Kidney glomerular epithelial cell (primary cell): ENCODE results near the gene PLA2G2F.
A peak's percentile ranks its signal among the peaks of the same experiment; 100 is the strongest.
"Not testable (repeated sequence)": the region's sequence is repeated elsewhere in the genome, so short reads cannot be mapped to it uniquely, and the experiment has no call there.

Experiments used
- DNase-seq: peaks from one replicate; lab custom pipeline; 2025; lab: John Stamatoyannopoulos, UW

PLA2G2F gene

DNA sequence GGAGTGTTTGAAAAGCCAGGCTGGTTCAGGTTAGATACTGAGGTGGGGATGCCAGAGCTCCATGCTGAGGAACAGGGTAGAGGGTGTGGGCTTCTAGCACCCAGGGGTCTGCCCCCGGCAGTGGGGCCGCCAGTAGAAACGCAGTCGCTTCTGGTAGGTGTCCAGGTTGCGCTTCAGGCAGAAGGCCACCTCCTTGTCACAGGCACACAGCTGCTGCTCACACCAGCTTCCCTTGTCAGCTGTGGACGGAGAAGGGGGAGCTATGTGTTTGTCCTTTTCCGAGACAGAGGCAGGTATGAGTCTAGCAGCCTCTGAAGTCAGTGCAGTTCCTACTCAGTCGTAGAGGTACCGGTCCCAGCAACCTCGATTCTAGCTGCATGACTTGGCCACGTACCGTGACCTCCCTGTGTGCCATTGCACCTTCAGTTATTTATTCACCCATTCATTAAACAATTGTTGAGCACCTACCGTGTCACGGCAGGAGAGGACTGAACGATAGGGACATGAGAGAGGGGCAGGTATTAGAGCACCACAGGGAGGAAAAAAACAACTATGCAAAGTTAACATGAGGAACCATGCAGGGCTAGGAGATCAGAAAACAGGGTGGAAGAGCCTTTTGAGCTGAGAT, 25.0 kb upstream of the PLA2G2F start:
- no peak for DNase-seq

DNA sequence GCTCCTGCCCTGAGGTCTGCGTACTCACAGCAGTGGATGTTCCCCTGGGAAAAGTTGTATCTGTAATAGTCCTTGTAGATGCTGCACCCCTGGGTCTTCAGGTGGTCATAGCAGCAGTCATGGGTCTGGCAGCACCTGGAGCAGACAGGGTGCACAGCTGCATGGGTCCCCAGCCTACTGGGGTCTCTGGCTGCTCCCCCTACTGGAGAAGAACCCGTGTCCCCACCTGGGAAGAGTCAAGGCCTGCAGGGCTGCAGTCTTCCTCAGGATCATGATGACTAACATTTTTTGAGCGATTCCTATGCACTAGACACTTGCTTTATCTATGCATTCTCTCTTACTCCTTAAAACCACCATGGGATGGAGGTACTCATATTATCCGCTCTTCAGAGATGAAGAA, 23.6 kb upstream of the PLA2G2F start:
- DNase-seq, result no peak

DNA sequence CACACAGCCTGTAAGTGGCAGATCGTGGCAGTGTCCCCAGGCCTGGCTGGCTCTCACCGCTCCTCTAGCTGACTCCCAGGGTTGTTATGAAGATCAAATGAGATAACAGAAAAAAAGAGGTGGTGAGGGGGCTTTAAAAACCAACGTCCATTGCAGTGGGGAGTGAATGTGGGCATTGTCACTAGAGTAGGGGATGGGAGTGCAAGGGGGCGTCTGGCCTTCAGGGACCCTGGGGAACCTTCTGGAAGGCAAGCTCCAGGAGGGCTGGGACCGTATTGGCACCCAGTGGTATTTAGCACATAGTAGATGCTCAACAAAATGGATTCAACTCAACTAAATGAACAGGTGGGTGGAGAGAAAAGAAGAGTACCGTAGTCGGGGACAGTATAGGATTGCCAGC, 23.2 kb upstream of the PLA2G2F start:
- DNase-seq, result no peak

DNA sequence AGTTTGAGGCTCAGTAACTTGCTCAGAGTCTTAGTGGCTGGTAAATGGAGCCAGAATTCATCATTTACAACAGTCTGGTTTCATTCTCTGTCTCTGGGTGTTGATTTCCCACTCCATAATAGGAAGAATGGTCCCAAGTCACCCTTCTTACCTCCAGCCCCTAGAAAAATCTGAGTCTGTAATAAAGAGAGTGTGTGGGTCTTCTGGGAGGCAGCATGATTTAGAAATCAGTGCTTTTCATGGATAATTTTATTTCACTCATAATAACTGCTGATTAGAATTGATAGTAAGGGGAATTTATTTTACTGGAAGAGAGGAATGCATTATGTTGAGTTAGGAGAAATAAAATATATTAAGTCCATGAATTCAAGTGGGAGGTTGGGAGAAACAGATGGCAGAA, 21.9 kb upstream of the PLA2G2F start:
- DNase-seq, result no peak

DNA sequence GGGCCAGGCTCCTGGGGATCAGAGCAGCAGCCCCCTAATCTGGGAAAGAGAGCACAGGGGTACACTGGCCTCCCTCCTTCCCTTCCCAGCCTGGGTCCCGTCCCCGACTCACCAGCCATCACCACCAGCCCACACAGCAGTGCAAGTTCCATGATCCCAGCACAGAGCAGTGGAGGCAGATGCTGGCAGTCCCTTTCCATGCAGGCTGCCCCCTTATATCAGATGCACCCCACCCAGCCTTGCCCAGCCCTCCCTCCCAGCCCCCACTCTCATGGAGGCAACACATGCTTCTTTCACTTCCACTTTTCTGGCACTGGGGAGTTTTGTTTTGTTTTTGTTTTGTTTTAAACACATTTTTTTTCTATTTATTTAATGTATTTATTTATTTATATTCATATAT, 19.8 kb upstream of the PLA2G2F start, which contains the start of gene PLA2G2D:
Gene PLA2G2D, minus strand, starts transcription at position 190 of the 400 bp plus-strand sequence. Its CDS starts 38 bp downstream, at position 152.
- DNase-seq, result no peak

DNA sequence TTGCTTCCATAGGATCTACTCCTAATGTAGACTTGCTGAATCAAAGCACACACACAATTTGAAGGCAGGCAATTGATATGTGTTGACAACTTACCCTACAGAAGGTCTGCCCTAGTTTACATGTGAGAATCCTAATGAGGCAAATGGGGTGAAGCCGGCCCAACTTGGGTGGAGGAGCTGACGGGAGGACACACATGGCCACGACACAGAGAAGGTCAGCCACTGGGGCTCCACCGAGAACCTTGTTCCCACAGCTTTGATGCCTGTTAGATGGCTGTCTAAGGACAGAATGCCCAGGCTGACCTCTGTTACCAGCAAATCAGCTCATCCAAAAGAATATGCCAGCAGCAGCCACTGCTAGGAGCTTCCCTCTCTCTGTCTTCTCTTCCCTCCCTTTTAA, 18.3 kb upstream of the PLA2G2F start:
- no peak for DNase-seq

DNA sequence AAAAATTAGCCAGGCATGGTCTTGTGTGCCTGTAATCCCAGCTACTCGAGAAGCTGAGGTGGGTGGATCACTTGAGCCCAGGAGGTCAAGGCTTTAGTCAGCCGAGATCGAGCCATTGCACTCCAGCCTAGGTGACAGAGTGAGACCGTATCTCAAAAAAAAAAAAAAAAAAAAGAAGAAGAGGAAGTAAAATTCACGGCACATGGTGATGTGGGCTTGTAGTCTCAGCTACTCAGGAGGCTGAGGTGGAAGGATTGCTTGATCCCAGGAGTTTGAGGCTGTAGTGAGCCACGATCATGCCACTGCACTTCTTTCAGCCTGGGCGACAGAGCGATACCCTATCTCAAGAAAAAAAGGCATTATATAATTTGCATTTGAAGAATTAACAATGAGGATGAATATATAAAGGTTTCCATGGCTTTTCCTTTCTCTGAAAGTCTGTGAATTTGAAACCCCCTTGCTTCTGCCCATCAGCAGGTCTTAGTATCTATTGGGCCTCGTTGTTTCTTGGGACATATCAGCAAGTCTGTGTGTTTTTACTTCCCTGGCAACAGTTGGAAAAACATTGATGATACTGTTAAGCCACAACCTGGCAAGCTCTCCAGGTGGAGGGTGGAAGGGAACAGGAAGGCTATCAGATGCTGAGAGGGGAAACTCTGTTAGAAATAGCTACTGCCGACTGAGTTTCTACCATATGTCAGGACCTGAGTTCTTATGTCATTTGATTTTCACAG, 15.2 kb upstream of the PLA2G2F start:
- no peak for DNase-seq

DNA sequence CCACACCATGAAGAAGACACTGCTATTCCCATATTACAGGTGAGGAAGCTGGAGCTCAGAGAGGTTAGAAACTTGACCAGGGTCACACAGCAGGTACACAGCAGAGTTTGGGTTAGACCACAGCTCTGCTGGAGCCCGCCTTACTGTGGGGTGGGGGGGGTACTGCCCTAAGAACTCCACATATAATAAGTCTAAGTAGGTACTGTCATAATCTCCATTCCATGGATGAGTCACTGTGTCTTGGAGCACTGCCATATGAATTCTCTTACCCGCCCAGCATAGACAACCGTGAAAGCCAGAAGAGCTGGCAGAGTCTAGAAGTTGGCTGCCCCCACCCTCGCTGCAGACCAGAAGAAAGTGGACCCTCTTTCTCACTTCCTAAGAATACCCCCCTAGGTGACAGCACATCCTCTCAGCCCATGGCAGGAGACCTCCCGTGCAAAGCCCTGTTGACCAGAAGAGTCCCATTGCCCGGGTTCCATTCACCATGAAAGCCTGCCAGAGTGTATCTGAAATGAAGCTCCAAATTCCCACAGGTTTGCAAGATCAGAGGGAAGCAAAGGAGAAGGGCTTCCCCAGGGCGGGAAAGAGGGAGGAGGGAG, 14.6 kb upstream of the PLA2G2F start:
- DNase-seq, result peak; percentile 81

DNA sequence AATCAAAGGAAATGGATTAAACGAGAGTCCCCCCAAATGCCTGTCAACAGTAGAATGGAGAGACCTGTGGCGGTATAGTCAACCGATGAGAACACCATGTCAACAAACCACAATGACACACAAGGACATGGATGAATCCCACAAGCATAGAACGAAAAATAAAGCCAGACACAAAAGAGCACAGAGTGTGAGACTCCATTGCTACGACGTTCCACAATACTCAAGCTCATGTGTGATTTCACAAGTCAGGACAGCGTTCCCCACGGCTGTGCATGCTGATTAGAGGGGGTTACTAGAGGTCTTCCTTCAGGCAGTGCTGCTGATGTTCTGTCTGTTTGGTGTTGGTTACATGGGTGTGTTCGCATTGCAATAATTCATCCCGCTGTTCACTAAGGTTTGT, 14.0 kb upstream of the PLA2G2F start:
- DNase-seq, result no peak

DNA sequence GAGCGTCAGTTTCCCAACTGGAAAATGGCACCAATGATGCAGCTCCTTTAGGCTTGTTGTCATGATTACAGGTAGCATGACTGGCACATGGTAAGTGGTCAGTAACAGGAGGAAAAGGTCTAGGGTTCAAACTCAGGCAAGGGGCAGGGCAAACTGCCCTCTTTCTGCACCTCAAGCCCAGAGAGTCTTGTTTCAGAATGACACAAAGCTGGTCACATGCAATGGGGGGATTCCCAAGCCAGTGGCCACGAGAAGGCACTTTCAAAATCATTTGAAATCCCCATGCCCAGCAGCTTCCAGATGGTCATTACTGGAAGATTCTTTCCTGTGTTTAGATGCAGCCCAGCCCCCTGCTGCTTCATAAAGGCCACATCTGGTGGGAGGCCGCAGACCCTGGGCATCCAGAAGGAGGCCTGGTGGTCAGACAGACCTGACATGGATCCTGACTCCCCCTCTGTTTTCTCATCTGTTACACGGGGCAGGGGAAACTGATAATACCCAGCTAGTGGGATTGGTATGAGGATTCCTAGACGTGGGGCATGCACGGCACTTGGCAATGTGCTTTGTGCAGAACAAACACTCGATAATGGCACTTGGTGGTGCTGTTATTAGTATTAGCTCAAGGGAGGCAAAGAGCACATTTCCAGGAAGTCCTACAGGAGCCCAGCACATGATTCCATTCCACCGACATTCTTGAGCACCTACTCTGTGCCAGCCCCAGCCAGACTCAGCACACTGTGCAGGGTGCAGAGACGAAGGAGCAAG, 12.9 kb upstream of the PLA2G2F start:
- no peak for DNase-seq

DNA sequence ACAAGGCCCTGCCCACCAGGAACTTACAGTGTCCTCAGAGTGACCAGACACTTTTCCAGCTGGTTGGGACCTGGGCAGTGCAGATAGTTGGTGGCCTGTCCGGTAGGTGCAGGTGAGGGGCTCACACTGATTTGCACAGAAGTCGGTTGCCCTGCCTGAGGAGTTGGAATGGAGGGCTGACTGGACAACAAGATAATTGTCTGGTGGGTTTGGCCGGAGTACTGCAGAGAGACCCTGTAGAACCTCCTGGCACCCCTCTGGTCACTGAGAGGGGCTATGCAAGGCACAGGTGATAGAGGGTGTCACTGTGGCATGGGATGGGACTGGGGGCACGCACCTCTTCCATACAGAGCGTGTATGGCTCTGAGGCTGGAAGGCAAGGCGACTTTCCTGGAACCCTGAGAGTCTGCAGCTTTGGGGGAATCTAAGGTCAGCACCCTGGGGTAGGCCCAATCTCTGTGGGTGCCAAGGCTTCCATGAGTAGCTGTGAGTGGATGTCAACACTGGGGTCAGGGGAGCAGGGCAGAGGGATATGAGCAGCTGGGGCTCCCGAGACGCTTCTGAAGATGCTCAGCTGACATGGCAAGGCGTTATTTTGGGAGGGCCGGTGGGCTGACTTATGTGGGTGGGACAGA, 12.2 kb upstream of the PLA2G2F start:
- no peak for DNase-seq

DNA sequence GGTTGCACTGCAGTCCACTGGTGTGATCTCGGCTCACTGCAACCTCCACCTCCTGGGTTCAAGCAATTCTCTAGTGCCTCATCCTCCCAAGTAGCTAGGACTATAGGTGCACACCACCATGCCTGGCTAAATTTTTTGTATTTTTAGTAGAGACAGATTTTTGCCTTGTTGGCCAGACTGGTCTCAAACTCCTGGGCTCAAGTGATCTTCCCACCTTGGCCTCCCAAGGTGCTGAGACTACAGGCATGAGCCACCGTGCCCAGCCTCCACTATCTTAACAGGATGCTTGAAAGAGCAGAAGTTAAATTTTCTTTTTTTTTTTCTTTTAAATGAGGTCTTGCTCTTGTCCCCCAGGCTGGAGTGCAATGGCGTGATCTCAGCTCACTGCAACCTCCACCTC, 8.6 kb upstream of the PLA2G2F start:
- not testable (repeated sequence) for DNase-seq

DNA sequence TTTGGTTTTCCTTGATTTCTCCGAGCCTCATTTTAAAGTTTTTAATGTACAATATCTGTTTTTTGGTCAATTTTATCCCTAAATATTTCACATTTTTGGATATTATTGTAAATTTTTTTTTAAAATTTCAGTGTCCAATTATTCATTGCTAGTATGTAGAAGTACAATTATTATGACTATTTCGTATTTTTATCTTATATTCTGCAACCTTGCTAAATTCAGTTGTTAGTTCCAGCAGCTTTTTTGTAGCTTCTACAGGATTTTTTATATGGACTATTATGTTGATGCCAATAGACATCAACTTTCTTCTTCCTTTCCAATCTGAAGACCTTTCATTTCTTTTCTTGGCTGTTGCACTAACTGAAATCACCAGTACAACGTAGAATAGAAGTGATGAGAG, 4.1 kb upstream of the PLA2G2F start:
- no peak for DNase-seq

DNA sequence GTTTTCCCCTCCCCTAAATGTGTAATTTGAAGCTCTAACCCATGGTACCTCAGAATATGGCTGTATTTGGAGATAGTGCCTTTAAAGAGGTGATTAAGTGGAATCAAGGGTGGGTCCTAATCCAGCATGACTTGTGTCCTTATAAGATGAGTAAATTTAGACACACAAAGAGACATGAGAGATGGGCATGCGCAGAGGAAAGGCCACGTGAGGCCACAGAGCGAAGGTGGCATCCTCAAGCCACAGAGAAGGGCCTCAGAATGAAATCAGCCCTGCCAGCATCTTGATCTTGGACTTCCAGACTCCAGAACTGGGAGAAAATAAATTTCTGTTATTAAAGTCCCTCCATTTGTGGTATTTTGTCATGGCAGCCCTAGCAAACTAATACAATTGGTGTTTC, 2.9 kb upstream of the PLA2G2F start:
- no peak for DNase-seq

DNA sequence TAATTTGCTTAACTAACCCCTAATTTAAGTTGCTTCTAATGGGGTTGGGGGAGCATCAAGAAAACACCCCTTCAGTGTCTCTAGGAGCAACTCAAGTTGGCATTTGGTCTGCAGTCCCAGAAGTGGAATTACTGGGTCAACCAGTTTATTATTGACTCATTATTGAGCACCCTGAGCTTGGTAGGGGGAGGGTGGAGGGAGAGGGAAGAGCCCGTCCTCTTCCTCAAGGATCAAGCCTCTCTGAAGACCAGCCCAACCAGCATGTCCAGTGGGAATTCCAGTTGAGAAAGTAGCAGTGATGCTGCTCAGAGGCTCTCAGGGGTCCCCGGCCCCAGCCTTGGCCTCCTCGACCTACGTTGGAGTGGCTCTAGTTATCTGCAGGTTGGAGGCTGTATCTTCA, 2.1 kb upstream of the PLA2G2F start:
- no peak for DNase-seq

DNA sequence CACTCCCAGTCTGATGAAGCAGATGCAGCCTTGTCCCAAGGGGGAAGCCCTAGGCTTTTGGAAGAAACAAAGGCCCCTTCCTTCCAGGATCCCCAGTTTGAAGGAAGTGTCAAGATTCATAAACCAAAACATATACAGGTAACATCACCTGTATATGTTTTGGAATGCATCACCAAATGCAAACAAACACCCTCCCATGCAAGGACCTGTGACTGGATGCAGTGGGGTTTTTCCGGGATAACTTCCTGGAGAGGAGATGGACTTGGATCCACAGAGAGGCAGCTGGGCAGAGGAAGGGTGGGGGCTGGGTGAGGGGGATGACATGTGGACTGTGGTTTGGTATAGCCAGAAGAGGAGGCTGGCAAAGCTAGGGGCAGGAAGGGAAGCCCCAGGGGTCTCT, 1.5 kb upstream of the PLA2G2F start:
- DNase-seq, result no peak

DNA sequence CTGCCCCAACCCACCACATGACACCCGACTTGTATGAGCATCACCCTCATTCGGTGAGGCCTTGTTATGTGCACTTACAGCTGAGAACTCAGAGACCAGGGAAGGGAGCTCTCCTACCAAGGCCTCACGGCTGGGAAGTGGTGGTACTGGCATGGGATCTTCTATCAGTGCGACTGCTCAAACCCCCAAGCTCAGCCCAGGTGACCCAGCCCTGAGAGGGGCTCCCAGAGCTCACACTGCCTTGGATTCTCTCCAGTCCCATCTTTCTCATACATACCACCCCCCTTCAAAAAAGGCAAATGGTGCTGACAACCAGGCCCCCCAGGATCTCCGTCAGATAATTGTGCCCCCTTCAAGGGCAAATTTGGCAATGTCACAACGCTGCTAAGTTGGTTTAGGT, 777 bp upstream of the PLA2G2F start:
- no peak for DNase-seq

DNA sequence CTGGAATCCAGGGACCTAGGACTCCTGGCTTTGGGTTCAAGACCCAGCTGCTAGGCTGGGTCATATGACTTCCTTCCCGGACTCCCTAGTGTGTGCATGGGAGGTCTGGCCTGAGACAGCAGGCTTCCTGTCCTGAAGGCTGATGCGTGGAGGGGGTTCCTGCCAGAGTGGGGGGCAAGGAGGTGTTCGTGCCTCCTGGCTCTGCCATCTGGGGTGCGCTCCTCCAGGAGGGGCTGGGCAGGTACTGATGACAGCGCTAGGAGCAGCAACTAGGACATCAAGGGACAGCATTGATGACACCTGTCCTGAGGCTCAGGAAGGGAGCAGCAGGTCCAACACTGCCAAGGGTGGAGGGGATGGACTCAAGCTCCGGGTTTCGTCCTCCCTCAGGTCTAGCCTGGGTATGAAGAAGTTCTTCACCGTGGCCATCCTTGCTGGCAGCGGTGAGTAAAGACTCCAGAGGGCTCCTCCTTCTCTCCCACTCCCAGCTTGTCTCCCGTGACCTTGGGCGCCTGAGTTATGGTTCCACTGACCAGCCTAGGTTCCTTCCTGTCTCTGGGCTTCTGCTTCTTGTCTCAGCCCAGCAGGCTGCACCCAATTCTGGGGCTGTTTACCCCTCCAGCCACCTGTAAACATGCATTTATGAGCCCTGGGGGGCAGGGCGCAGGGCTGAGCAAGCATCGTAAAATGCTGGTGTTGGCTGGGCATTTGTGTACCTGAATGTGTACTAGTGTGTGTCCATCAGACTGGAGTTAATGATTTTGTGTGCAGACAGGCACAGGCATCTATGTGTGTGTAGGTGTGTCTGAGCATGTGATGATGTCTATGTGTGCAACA, 871 bp downstream of the PLA2G2F start:
- no peak for DNase-seq

DNA sequence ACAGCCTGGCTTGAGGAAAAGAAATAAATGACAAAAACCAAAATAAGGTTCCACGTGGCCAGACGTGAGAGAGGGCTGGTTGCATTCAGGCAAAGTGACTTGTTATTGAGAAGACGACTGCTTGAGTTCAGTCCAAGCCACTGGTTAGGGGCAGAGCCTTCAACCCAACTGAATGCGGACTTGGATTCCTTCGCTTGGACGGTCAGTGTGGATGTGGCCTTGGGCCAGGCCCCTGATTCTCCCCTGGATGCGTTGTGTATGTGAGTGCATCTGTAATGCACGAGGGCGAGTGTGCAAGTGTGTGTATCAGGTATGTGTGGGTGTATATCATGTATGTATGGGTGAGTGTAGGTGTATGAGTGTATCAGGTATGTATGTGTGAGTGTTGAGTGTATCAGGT, 1.9 kb downstream of the PLA2G2F start:
- no peak for DNase-seq

DNA sequence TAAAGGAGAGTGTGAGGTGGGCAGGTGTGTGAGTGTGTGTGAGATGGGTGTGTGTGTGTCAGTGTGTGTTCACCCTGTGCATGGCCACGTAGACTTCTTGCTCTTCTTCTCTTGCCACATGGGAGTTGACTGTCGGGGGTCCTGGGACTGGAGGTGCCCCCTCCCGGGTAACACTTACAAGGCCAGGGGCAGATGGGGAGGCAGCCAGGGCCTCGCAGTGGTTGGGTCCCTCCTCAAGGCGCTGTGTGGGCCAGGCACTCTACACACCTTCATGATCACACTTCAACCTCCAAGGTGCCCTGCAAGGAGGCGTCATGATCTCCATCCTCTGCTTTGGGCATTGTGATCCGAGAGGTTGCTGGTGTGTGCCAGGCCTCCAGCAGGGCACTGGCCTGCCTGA, 2.3 kb downstream of the PLA2G2F start:
- no peak for DNase-seq

DNA sequence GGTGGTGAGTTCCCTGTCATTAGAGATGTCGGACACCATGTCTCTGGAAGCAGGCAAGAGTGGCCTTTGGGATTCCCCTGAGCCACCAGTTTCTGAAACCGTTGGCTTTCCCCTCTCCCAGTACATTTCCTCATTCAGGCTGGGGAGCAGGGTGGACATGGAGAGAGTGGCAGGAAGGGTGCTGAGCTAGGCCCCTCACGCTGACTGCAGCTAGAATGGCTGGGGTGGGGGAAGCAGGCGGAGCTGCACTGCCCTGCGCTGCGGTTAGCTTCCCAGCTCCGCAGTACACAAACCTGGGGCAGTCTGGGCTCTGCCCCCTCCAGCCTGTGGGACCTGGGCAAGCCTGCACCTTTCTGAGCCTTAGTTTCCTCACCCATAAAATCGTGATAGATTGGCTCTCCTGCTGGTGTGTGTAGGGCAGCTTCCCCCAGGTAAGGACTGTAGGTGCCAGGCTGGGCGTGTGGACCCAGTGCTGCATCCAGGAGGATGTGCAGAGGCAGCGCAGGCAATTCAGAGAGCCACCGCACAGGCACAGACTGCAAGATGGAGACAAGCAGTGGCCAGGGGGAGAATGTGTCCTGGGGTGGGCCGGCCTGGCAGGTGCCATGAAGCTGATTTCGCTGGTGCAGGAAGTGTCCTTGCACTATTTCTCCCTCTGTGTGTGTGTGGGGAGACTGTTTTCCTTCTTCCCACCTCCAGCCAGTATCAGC, 3.0 kb downstream of the PLA2G2F start:
- DNase-seq, result no peak
